GM12878 (cell line): ENCODE measurements around the gene SNAPC2.

Experiments used
- SREBF1 ChIP-seq: IDR thresholded peaks from 2 replicates; pipeline ENCODE4 v1.6.1; 2012; ENCODE audit warnings: mild to moderate bottlenecking, low read length
- TF ChIP-seq, protein P1 (sequence below): IDR thresholded peaks from 2 replicates; pipeline ENCODE4 v1.6.1; 2011; ENCODE audit warnings: low read depth, low read length, improper control_type of control experiment, borderline replicate concordance

DNA sequence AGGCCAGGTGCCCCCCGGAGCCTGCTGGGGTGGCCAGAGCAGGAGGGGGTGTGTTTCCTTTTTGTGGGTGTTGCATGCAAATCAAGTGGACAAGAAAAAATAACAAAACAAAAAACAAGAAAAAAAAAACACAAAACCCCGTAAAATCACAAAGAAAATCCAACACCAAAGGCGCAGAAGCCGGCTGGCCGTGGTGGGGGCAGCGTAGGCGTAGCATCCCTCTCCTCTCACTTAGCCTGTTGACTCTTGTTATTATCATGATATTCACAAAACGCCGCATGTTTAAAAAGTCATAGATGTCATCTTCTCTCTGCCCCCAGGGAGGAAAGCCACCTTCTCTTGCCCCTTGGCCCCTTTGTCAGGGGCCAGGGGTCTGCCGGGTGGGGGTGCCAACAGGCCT, 6.5 kb upstream of the SNAPC2 start:
- no peak for TF ChIP-seq SREBF1
- TF ChIP-seq, protein P1, sequence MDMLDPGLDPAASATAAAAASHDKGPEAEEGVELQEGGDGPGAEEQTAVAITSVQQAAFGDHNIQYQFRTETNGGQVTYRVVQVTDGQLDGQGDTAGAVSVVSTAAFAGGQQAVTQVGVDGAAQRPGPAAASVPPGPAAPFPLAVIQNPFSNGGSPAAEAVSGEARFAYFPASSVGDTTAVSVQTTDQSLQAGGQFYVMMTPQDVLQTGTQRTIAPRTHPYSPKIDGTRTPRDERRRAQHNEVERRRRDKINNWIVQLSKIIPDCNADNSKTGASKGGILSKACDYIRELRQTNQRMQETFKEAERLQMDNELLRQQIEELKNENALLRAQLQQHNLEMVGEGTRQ: no peak
